GM12891 (cell line): ENCODE measurements around the gene KRTAP4-16. TPM values are rescaled to one million over a fixed set of nuclear protein-coding genes. Genes with fewer than 3 reads are reported as not detected.
"Not testable (repeated sequence)": the region's sequence is repeated elsewhere in the genome, so short reads cannot be mapped to it uniquely, and the experiment has no call there.

ENCODE experiments used
- DNase-seq: peaks from one replicate; pipeline ENCODE4 v3.0.0; 2011; ENCODE audit warnings: low spot score; ENCODE audit not compliant: insufficient read length
- FAIRE-seq: peaks from 2 replicates; lab custom pipeline; 2011; peaks lifted over from hg19 to GRCh38; lab: Jason Lieb, UNC
- PAX5 ChIP-seq: IDR thresholded peaks from 2 replicates; pipeline ENCODE4 v1.6.1; 2011; ENCODE audit warnings: low read length, moderate library complexity, mild to moderate bottlenecking; ENCODE audit not compliant: insufficient read depth, severe bottlenecking
- POLR2A ChIP-seq: IDR thresholded peaks from 2 replicates; pipeline ENCODE4 v1.6.1; 2011; ENCODE audit warnings: low read depth, low read length, control low read depth
- POLR2AphosphoS5 ChIP-seq: IDR thresholded peaks from 2 replicates; pipeline ENCODE4 v1.6.1; 2011; ENCODE audit warnings: low read depth, low read length, control low read depth
- POU2F2 ChIP-seq: IDR thresholded peaks from 2 replicates; pipeline ENCODE4 v1.6.1; 2011; ENCODE audit warnings: low read depth, mild to moderate bottlenecking, control low read depth, low read length, moderate library complexity
- SPI1 ChIP-seq: IDR thresholded peaks from 2 replicates; pipeline ENCODE4 v1.6.1; 2011; ENCODE audit warnings: low read depth, low read length, control low read depth
- TAF1 ChIP-seq: IDR thresholded peaks from 2 replicates; pipeline ENCODE4 v1.6.1; 2011; ENCODE audit warnings: low read depth, low read length, control low read depth
- polyA plus RNA-seq: library from polyadenylated mRNA; unstranded; fragments of >200 nt; gene quantifications from one replicate; pipeline ENCODE4 v1.2.1, GENCODE V29; 2012; ENCODE audit warnings: low read depth, missing spikeins, inconsistent platforms; ENCODE audit not compliant: missing spikeins

The KRTAP4-16 gene
- not detected for polyA plus RNA-seq

DNA sequence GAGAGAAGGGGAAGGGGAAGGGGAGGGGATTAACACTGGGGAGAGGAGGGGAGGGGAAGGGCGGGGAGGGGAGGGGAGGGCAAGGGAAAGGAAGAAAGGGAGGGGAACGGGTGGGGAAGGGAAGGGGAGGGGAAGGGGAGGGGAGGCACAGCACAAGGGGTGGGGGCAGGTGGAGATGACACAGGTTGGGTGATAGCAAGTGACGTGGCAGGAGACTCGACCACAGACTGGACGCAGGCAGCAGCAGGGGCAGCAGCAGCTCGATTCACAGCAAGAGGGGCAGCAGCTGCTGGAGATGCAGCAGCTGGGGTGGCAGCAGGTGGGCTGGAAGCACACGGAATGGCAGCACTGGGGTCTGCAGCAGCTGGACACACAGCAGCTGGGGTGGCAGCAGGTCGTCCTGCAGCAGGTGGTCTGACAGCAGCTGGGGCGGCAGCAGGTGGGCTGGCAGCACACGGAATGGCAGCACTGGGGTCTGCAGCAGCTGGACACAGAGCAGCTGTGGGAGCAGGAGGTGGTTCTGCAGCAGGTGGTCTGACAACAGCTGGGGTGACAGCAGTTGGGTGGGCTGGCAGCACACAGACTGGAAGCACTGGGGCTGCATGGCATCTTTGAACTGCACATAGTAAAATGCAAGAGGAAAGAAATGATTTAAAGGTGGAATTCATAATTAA, at the start of gene KRTAP4-16:
Gene KRTAP4-16 (minus strand): TSS at position 624 of the 674 bp plus-strand sequence. CDS start 0 bp downstream, at position 624.
- TF ChIP-seq SPI1 (no peak), POU2F2 (no peak)
- FAIRE-seq (no peak), DNase-seq (no peak)

GRCh38 chr17:41151525-41151924, 49.5 kb upstream of the KRTAP4-16 start:
- no peak for FAIRE-seq
- no peak for DNase-seq
- TF ChIP-seq POU2F2: no peak
- no peak for TF ChIP-seq SPI1

DNA sequence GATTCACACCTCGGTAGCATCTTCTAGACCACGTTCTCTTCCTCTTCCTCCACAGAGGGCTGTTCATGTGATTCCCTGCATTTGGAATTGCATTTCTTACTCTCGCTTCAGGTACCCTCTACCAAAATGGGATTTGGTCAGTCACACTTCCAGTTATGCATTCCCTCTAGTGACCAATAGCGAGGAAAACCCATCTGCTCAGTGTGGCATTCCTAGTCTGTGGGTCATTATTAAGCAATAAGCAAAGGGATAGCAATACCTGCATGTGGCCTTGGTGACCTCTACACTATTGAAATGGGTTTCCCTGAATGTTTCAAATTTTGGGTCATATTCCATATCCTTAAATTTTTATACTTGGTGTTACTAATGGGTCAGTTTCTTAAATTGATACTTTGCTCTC, 48.0 kb upstream of the KRTAP4-16 start:
- no peak for TF ChIP-seq POLR2AphosphoS5
- no peak for TF ChIP-seq SPI1
- TF ChIP-seq PAX5: no peak
- TF ChIP-seq POLR2A: no peak
- TF ChIP-seq TAF1: no peak
- TF ChIP-seq POU2F2: no peak
- FAIRE-seq: no peak
- DNase-seq: no peak

DNA sequence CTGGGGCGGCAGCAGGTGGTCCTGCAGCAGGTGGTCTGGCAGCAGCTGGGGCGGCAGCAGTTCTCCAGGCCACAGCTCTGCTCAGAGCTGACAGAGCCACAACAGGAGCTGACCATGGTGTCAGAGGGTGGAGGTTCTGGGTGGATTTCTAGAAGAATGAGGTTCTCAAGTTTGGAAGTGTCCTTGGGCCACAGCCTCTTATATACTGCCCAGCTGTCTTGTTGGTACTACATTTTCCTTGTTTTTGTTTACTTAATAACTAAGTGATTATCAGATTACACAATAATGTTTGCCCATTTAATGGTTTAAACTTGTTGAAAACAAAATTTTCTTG, 47.6 kb upstream of the KRTAP4-16 start, which contains the start of gene KRTAP4-5:
Gene KRTAP4-5 (minus strand): TSS at position 174 of the 334 bp plus-strand sequence. CDS start 58 bp downstream, at position 116.
- no peak for FAIRE-seq
- DNase-seq: no peak
- TF ChIP-seq POLR2A: no peak
- no peak for TF ChIP-seq POLR2AphosphoS5
- no peak for TF ChIP-seq PAX5
- TF ChIP-seq POU2F2: no peak
- no peak for TF ChIP-seq SPI1
- TF ChIP-seq TAF1: no peak

DNA sequence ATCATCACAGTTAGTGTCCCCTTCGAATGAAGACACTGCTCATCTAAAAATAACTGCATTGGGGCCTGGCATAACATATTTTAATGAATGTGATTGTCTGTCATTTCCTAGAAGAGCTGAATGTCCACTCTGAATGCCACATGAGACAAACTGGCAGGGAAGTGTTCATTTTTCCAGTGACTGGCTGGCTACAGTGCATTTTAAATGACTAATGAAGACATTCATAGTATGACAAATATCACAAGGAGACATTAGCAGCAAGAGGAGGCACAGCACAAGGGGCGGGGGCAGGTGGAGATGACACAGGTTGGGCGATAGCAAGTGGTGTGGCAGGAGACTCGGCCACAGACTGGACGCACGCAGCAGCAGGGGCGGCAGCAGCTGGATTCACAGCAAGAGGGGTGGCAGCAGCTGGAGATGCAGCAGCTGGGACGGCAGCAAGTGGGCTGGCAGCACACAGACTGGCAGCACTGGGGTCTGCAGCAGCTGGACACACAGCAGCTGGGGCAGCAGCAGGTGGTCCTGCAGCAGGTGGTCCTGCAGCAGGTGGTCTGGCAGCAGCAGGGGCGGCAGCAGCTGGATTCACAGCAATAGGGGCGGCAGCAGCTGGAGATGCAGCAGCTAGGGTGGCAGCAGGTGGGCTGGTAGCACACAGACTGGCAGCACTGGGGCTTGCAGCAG, 47.1 kb upstream of the KRTAP4-16 start:
- FAIRE-seq: not testable (repeated sequence)

DNA sequence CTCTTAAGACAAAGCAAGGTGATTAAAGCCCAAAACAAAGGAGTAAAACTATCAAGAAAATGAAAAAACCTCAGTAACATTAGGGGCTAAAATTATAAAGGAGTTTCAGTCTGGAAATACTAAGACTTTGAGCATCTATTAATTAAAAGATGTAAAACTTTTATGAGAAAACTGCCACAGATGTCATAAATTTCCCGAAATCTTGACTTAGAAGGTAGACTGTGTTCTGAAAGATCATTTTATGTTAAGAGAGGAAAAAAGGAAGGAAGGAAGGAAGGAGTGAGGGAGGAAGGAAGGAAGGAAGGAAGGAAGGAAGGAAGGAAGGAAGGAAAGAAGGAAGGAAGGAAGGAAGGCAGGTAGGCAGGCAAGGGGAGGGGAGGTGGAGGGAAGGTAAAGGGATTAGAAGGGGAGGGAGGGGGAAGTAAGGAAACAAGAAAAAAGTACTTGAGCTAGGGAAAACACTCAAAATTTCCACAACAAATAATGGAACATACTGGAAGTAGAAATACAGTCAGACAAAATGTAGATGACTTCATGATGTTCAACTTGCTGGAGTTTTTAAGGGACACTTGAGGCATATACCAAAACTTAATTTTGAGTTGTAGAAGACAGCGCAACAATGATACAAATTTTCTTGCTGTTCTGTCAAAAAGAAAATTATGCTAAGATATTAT, 45.7 kb upstream of the KRTAP4-16 start:
- DNase-seq (no peak), FAIRE-seq (no peak)
- TF ChIP-seq SPI1: no peak
- TF ChIP-seq TAF1: no peak
- no peak for TF ChIP-seq PAX5
- no peak for TF ChIP-seq POLR2AphosphoS5
- no peak for TF ChIP-seq POLR2A
- no peak for TF ChIP-seq POU2F2

More for the DNA sequence above, 47.1 kb upstream of the KRTAP4-16 start:
- not testable (repeated sequence) for DNase-seq

DNA sequence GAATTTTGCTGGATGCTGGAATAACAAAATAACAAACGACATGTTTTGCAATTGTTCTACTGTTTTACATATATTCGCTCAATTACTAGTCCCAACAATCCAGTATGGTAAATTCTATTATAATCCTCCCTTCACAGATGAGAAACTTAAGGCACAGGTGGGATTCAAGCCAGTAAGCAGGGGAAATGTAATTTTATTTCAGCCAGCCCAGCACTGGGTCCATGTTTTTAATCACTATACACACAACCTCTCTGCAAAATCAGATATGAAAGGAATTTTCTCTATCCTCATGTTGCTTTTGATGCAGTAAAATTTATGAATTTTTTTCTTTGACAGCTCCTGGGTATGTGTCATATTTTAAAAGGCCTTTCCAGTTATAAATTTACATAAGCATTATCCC, 43.3 kb upstream of the KRTAP4-16 start:
- TF ChIP-seq POLR2A: no peak
- TF ChIP-seq TAF1: no peak
- TF ChIP-seq POLR2AphosphoS5: no peak
- TF ChIP-seq SPI1: no peak
- TF ChIP-seq POU2F2: no peak
- no peak for TF ChIP-seq PAX5
- FAIRE-seq: no peak

DNA sequence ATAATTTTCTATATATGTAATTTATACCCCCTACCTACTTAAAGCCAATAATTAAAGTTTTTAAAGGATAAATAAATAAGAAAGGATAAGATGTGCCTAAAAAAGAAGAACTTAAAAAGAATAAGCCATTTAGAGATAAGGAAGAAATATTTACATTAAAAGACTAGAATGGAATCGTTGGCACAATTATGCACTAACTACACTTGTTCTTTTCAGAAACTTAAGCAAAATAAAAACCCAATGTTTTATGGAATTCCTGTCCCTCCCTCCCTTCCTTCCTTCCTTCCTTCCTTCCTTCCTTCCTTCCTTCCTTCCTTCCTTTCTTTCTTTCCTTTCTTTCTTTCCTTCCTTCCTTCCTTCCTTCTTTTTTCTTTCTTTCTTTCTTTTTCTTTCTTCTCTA, 42.8 kb upstream of the KRTAP4-16 start:
- FAIRE-seq: no peak
- TF ChIP-seq PAX5 (no peak), TAF1 (no peak), POLR2A (no peak), POU2F2 (no peak), SPI1 (no peak), POLR2AphosphoS5 (no peak)
- no peak for DNase-seq

More for the DNA sequence above, 43.3 kb upstream of the KRTAP4-16 start:
- DNase-seq: no peak

- no peak for DNase-seq
Observed at GRCh38 chr17:41141361-41141760, 39.4 kb upstream of the KRTAP4-16 start.

More at GRCh38 chr17:41141361-41141760, 39.4 kb upstream of the KRTAP4-16 start:
- TF ChIP-seq POLR2AphosphoS5: no peak
- TF ChIP-seq POU2F2: no peak
- TF ChIP-seq TAF1: no peak
- TF ChIP-seq POLR2A: no peak
- no peak for FAIRE-seq
